Ishikawa (cell line): ENCODE measurements around the gene ARNT2.

Experiments
- EGR1 ChIP-seq: IDR thresholded peaks from 2 replicates; pipeline ENCODE4 v1.6.1; 2012
- RAD21 ChIP-seq: IDR thresholded peaks from 2 replicates; pipeline ENCODE4 v1.6.1; 2012; ENCODE audit warnings: low read depth
- TAF1 ChIP-seq: IDR thresholded peaks from 2 replicates; pipeline ENCODE4 v1.6.1; 2012; ENCODE audit warnings: low read depth, mild to moderate bottlenecking
- ZBTB7A ChIP-seq: IDR thresholded peaks from 2 replicates; pipeline ENCODE4 v1.6.1; 2012; ENCODE audit warnings: low read depth
- TF ChIP-seq, protein P1 (sequence below): IDR thresholded peaks from 2 replicates; pipeline ENCODE4 v1.6.1; 2012

DNA sequence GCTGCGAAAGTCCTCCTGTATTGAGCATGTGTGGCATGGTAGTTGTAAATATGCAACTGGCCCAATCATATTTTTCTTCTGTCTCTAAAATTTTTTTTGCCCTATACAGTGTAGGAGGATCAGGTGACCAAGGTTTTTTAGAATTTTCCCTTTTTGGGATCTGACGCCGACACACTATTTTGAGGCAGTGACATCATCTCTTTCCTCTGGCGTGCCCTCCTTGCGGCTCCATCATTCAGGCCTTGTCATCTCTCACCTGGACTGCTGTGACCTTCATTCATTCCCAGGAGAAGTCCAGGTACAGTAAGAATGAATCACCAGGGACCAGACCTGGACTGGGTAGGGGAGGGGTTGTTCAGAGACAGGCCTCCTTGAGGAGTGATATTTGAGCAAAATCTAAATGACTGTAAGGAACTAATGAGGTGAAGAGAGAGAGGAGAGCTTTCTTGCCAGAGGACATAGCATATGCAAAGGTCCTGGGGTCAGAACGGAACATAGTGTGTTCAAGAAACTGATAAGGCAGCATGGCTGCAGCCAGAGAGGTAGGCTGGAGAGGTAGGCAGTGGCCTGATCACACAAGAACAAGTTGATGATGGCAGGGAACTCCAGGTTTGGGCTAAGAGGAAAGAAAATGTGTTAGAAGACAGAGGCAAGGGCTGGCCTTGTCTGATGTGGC is 38.7 kb downstream of the ARNT2 start:
- no peak for TF ChIP-seq EGR1
- TF ChIP-seq RAD21 = no peak
- no peak for TF ChIP-seq TAF1
- TF ChIP-seq, protein P1, sequence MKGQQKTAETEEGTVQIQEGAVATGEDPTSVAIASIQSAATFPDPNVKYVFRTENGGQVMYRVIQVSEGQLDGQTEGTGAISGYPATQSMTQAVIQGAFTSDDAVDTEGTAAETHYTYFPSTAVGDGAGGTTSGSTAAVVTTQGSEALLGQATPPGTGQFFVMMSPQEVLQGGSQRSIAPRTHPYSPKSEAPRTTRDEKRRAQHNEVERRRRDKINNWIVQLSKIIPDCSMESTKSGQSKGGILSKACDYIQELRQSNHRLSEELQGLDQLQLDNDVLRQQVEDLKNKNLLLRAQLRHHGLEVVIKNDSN = no peak
- TF ChIP-seq ZBTB7A = no peak
